HepG2 (cell line): Measurements from ENCODE around the gene NOTUM. TPM values are rescaled to one million over a fixed set of nuclear protein-coding genes. Genes with fewer than 3 reads are reported as not detected.

Experiments
- ARNTL ChIP-seq: sonication (generic); formaldehyde crosslinking; IDR thresholded peaks from 2 replicates; pipeline ENCODE4 v1.4.0; 2020; ENCODE audit warnings: mild to moderate bottlenecking, missing genetic modification reagents
- EP300 ChIP-seq, 3 experiments: sonication (generic) in 1 of 3; formaldehyde crosslinking in 1 of 3; IDR thresholded peaks; 2 replicates each; pipeline versions ENCODE4 v1.5.1 to v1.6.1; 2011 to 2020; ENCODE audit warnings: low read depth in 2 of 3, low read length in 2 of 3, borderline replicate concordance in 1 of 3, improper control_type of control experiment in 1 of 3, mild to moderate bottlenecking in 1 of 3, missing genetic modification reagents in 1 of 3, moderate library complexity in 1 of 3
- GATAD2A ChIP-seq: IDR thresholded peaks from 2 replicates; pipeline ENCODE4 v1.6.1; 2016
- HCFC1 ChIP-seq: fragments of 150-350 bp; IDR thresholded peaks from 2 replicates; pipeline ENCODE4 v1.6.1; 2014; ENCODE audit warnings: low read depth, low read length
- HNRNPLL ChIP-seq: fragments of 200-400 bp; formaldehyde crosslinking; IDR thresholded peaks from 2 replicates; pipeline ENCODE4 v1.6.1; 2017; ENCODE audit warnings: mild to moderate bottlenecking, low read depth, low read length; ENCODE audit not compliant: poor library complexity, severe bottlenecking
- JDP2 ChIP-seq: sonication (generic); formaldehyde crosslinking; IDR thresholded peaks from 2 replicates; pipeline ENCODE4 v1.8.1; 2022; ENCODE audit warnings: missing genetic modification reagents, borderline replicate concordance
- PAF1 ChIP-seq: IDR thresholded peaks from 2 replicates; pipeline ENCODE4 v1.6.1; 2016; ENCODE audit warnings: missing genetic modification reagents, missing compliant biosample characterization
- PAX8 ChIP-seq: sonication (generic); formaldehyde crosslinking; IDR thresholded peaks from 2 replicates; pipeline ENCODE4 v1.8.0; 2022; ENCODE audit warnings: mild to moderate bottlenecking, missing genetic modification reagents, borderline replicate concordance
- PHF20 ChIP-seq: sonication (generic); formaldehyde crosslinking; IDR thresholded peaks from 2 replicates; pipeline ENCODE4 v1.5.0; 2020; ENCODE audit warnings: mild to moderate bottlenecking, missing genetic modification reagents
- SRY ChIP-seq: sonication (generic); formaldehyde crosslinking; IDR thresholded peaks from 2 replicates; pipeline ENCODE4 v1.8.0; 2022; ENCODE audit warnings: mild to moderate bottlenecking, missing genetic modification reagents
- TBL1XR1 ChIP-seq: fragments of 150-350 bp; IDR thresholded peaks from 2 replicates; pipeline ENCODE4 v1.6.1; 2014; ENCODE audit warnings: borderline replicate concordance, low read length; ENCODE audit not compliant: partially characterized antibody
- THAP8 ChIP-seq: sonication (generic); formaldehyde crosslinking; IDR thresholded peaks from 2 replicates; pipeline ENCODE4 v1.5.1; 2020; ENCODE audit warnings: missing genetic modification reagents, mild to moderate bottlenecking, borderline replicate concordance
- ZFP62 ChIP-seq: sonication (generic); formaldehyde crosslinking; IDR thresholded peaks from 2 replicates; pipeline ENCODE4 v1.4.0; 2020; ENCODE audit warnings: missing genetic modification reagents
- ZNF362 ChIP-seq: sonication (generic); formaldehyde crosslinking; IDR thresholded peaks from 2 replicates; pipeline ENCODE4 v1.4.0; 2020; ENCODE audit warnings: missing genetic modification reagents, mild to moderate bottlenecking, borderline replicate concordance
- ZNF543 ChIP-seq: sonication (generic); formaldehyde crosslinking; IDR thresholded peaks from 2 replicates; pipeline ENCODE4 v1.4.0; 2020; ENCODE audit warnings: mild to moderate bottlenecking, missing genetic modification reagents
- ZNF567 ChIP-seq: sonication (generic); formaldehyde crosslinking; IDR thresholded peaks from 2 replicates; pipeline ENCODE4 v1.8.1; 2023; ENCODE audit warnings: mild to moderate bottlenecking, missing genetic modification reagents, borderline replicate concordance
- ZNF574 ChIP-seq: sonication (generic); formaldehyde crosslinking; IDR thresholded peaks from 2 replicates; pipeline ENCODE4 v1.4.0; 2020; ENCODE audit warnings: missing genetic modification reagents
- ZNF616 ChIP-seq: sonication (generic); formaldehyde crosslinking; IDR thresholded peaks from 2 replicates; pipeline ENCODE4 v1.5.0; 2020; ENCODE audit warnings: low read depth, mild to moderate bottlenecking, missing genetic modification reagents
- ZNF691 ChIP-seq: sonication (generic); formaldehyde crosslinking; IDR thresholded peaks from 2 replicates; pipeline ENCODE4 v1.4.0; 2020; ENCODE audit warnings: missing genetic modification reagents, low read depth, mild to moderate bottlenecking, borderline replicate concordance
- ZNF766 ChIP-seq: sonication (generic); formaldehyde crosslinking; IDR thresholded peaks from 2 replicates; pipeline ENCODE4 v1.5.0; 2020; ENCODE audit warnings: missing genetic modification reagents, borderline replicate concordance
- ZNF792 ChIP-seq: IDR thresholded peaks from 2 replicates; pipeline ENCODE4 v1.6.1; 2016
- ZSCAN21 ChIP-seq: sonication (generic); formaldehyde crosslinking; IDR thresholded peaks from 2 replicates; pipeline ENCODE4 v1.8.0; 2022; ENCODE audit warnings: mild to moderate bottlenecking, missing genetic modification reagents, moderate library complexity, borderline replicate concordance
- polyA plus RNA-seq, 8 experiments: library from polyadenylated mRNA; depleted of rRNA in 3 of 8; stranded (reverse) in 7 of 8; unstranded in 1 of 8; fragments of >200 nt; fragmentation: Illumina TruSeq in 4 of 8; extraction: Trizol in 4 of 8; gene quantifications; 2 replicates each; pipeline versions ENCODE4 v1.2.1 to v1.2.3, GENCODE V29; 2011 to 2016; ENCODE audit warnings: low read depth in 4 of 8, missing spikeins in 1 of 8, mixed read lengths in 1 of 8; ENCODE audit not compliant: insufficient read depth in 1 of 8
- total RNA-seq, 5 experiments: library from RNA; depleted of rRNA; stranded (reverse); fragments of >200 nt; fragmentation: Illumina TruSeq; extraction: Trizol; gene quantifications; 2 replicates each; pipeline ENCODE4 v1.2.3, GENCODE V29; 2016; ENCODE audit warnings: low read depth in 1 of 5

NOTUM gene
- total and polyA plus RNA-seq, 2 of the 13 experiments (the other 11 are each of a cell fraction or from before 2014, with no cell fraction given) = 150 to 160 TPM

GRCh38 chr17:81996757-81997441, 35.9 kb upstream of the NOTUM start (continued):
- TF ChIP-seq ZNF574 (CRISPR knock-in tag) = peak; percentile 38
- TF ChIP-seq PAF1 (CRISPR knock-in tag) = peak; percentile 77; the same call in 1 of the 2 replicates
- peak; percentile 79; the same call in 1 of the 2 replicates for TF ChIP-seq ZSCAN21 (CRISPR knock-in tag)
- peak; percentile 47 for TF ChIP-seq GATAD2A (CRISPR knock-in tag)
- TF ChIP-seq ZNF543 = 0 out of 2 replicates have a peak, but pooled peaks have one; percentile 3
- no peak for TF ChIP-seq ARNTL (CRISPR knock-in tag)
- no peak for TF ChIP-seq ZNF766 (CRISPR knock-in tag)
- TF ChIP-seq ZNF792 (CRISPR knock-in tag) = 0 out of 2 replicates have a peak, but pooled peaks have one; percentile 28
- no peak for TF ChIP-seq EP300 (IDR thresholded peaks at IDR 0.05; ENCODE audit: low read depth in 2 of 2, low read length in 2 of 2)
- TF ChIP-seq EP300 (CRISPR knock-in tag; IDR thresholded peaks at IDR 0.05; ENCODE audit: borderline replicate concordance) = no peak
- peak; percentile 79; the same call in 1 of the 2 replicates for TF ChIP-seq ZNF691 (CRISPR knock-in tag)
- no peak for TF ChIP-seq ZNF362 (CRISPR knock-in tag)
- TF ChIP-seq SRY (CRISPR knock-in tag) = 0 out of 2 replicates have a peak, but pooled peaks have one; percentile 17
- TF ChIP-seq ZFP62 = no peak
- peak; percentile 26 for TF ChIP-seq HNRNPLL
- TF ChIP-seq ZNF616 (CRISPR knock-in tag) = 0 out of 2 replicates have a peak, but pooled peaks have one; percentile 47
- no peak; the same call in 1 of the 2 replicates for TF ChIP-seq PHF20
- TF ChIP-seq TBL1XR1 = no peak
- no peak for TF ChIP-seq THAP8 (CRISPR knock-in tag)
- TF ChIP-seq HCFC1 = no peak
- no peak for TF ChIP-seq PAX8 (CRISPR knock-in tag)
- no peak for TF ChIP-seq JDP2 (CRISPR knock-in tag)
- TF ChIP-seq ZNF567 (CRISPR knock-in tag) = 0 out of 2 replicates have a peak, but pooled peaks have one; percentile 49
